NCI-H187 (cell line): ENCODE measurements around the gene SELENOT.
"Not testable (repeated sequence)": the region's sequence is repeated elsewhere in the genome, so short reads cannot be mapped to it uniquely, and the experiment has no call there.

Source experiments
- DNase-seq, 2 experiments: peaks; one replicate each; lab custom pipeline; 2025; lab: John Stamatoyannopoulos, UW

SELENOT gene

DNA sequence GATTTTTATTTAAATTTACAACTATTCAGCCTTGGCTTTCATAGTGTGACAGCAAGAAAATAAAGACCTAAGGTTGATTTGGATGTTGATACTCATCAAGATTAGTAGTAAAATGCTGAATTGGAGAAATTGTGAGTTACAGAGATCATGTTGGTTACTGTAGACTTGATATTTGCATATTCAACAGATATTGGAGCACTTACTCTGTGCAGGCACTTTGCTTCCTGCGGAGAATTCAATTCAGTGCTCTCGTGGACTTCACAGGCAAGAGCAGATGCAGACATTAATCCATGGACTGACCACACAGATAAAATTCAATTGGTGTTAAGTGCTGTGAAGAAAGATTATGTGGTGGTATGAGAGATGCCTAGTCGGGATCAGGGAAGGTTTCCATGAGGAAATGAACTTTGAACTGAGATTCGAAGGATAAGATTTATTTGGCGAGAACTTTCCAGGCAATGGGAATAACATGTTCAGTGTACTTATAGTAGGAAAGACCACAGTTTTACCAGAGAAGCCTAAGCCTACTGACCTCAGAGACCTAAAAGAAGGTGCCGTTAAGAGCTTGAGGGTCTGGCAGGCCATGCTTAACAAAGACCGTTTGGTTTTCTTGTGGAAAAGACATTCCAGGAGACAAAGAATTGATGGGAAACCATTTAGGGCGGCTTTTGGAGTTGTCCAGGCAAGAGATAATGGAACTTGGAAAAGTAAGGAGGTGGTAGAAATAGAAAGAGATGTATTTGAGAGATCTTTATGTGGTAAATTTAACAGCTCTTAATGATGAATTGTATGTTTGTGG lies 4.3 kb downstream of the SELENOT start:
- no peak for DNase-seq

GRCh38 chr3:150609988-150610387 lies 6.9 kb downstream of the SELENOT start:
- DNase-seq: no peak

GRCh38 chr3:150610785-150611184 lies 7.7 kb downstream of the SELENOT start:
- no peak for DNase-seq

DNA sequence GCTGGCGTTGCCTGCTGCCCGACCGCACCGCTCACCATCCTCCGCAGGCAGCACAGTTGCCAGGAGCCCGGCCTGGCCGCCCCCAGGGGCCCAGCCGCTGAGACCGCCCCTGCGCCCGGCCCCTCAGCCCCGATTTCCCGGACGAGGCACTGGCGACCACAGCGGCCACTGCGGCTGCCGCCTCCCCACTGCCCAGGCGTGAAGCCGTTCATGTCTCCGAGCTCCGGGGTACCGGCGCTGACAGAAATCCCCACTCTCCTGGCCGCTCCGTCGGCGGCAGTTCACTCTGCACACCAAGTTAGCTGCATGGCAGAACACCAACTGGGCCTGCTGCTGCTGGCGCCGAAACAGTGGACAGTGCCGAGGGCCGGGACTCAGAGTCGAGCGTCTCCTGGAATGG lies 8.5 kb downstream of the SELENOT start:
- DNase-seq: no peak

GRCh38 chr3:150612494-150612893 lies 9.4 kb downstream of the SELENOT start:
- DNase-seq: no peak

DNA sequence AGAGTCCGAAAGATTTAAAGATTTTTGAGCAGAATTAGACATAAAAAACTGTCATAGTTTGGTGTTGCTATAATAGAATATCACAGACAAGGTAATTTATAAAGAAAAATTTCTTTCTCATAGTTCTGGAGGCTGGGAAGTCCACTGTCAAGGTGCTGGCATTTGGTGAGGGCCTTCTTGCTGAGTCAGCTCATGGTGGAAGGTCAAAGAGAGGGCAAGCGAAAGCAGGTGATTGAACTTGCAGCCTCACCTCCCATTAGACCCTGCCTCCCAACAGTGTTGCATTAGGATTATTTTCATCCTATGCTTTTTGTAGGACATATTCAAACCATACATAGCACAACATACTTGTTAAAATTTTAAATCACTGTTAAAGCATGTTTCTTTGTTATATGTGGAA lies 9.9 kb downstream of the SELENOT start:
- DNase-seq: no peak

GRCh38 chr3:150613709-150614480 lies 10.8 kb downstream of the SELENOT start:
- DNase-seq: no peak

DNA sequence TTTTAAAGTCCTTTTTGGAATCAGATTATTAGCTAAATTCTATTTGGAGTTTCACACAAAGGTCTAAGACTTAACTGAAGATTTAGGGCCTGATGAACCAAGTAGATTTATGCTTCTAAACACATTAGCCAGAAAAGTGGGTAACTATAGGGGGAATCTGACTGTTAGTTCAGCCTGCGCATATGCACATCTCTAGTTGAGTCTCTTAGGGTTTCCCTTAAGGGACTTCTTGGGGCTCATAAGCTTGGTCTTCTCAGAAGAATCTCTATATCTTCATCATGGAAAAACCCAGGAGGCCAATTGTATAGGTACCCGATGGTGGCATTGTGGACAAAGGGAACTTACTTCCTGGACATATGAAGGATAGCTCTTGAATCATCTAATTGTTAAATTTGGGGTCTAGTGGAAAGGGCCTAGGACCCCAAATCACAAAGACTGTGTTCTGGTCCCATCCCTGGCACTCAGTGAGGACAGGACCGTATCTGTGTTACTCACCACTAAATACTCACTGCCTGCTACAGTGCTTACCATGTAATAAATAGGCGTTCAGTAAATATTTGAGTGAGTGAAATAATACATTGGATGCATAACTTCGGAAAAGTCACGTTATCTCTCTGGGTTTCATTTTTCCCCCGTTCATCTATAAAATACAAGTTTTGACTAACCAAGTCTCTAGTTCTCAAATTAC lies 17.0 kb downstream of the SELENOT start:
- DNase-seq: no peak

DNA sequence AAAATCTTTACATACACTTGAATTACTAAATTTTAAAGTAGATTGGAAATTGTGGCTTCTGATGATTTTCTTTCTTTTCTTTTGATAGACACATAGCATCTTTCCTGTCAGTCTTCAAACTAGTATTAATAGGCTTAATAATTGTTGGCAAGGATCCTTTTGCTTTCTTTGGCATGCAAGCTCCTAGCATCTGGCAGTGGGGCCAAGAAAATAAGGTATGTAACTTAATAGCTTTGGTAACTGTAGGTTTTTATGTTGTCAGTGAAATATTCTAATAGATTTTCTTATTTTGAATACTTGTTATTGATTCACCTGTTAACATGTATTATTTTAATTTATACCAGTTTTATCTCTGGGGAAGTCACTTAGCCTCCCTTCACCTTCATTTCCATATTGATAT lies 19.8 kb downstream of the SELENOT start:
- not testable (repeated sequence) for DNase-seq

DNA sequence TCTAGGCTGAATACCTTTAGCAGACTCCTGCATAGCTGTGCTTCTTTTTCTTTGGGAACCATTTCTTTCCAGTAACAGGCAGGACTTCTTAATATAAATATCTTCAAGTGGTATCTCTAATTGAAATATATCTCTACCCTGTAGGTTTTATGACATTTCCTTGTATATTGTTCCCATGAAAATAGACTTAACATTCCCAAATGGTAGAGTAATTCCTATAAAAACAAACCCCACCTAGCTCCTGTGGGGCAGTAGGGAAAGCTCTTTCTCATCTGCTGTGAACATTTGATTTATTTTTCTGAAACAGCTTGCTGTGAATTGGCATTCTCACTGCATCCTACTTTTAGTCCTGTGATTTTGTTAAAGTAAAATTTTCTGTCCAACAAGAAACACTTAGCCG lies 20.8 kb downstream of the SELENOT start:
- DNase-seq: no peak

DNA sequence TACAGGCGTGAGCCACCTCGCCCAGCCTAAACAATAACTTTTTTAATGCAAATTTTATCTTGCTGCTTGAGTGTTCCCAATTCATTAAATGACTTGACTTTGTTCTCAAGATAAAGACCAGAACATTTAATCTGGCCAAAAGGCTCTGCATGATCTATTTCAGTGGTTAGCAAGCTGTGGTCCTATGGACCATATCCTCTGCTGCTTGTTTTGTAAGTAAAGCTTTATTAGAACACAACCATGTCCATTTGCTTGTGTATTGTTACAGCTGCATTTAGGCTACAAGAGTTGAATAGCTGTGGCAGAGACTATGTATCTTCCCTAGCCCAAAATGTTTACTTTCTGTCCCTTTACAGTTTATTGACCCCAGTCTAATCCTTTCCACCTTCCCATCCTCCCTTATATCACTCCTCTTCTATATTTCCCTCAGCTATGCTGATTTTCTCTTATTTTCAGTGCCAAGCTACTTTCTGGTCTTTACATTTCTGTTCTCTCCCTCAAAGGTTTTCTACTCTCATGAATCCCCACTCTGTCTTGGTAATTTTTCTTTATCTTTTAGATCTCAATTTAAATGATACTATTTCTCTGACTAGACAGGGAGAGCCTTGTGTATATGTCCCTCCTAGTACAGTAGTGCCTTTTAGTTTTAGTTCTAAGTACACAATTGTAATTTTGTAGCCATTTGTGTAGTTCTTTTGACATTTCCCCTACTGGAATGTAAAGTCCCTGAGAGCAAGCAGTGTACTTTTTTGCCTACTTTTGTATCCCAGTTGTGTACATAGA lies 23.2 kb downstream of the SELENOT start:
- no peak for DNase-seq

DNA sequence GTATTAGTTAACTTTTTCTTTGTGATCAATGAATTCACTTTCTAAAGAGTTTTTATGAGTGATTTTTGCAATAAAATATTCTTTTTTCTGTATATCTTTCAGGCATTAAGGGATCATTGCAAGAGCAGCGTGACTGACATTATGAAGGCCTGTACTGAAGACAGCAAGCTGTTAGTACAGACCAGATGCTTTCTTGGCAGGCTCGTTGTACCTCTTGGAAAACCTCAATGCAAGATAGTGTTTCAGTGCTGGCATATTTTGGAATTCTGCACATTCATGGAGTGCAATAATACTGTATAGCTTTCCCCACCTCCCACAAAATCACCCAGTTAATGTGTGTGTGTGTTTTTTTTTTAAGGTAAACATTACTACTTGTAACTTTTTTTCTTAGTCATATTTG lies 24.4 kb downstream of the SELENOT start:
- no peak for DNase-seq

DNA sequence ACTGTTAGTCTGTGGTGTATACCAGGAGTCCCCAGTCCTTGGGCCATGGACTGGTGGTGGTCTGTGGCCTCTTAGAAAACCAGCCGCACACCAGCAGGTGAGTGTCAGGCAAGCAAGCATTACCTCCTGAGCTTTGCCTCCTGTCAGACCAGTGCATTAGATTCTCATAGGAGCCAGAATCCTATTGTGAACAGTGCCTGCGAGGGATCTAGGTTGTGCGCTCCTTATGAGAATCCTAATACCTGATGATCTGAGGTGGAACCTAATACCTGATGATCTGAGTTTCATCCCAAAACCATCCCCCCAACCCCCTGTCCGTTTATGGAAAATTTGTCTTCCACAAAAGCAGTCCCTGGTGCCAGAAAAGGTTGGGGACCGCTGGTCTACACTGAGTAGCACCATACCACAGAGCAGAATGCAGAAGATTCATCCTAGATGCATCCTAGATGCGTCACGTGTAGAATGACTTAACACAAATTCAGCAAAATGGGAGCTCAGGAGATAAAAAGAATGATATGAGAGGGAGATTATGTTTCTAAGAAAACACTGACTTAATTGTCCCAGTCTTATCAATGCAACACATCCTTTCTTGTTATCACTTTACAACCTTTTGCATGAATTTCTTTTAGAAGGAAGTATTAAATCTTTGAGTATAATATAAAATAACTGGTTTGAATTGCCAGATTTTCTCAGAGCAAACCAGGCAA lies 28.5 kb downstream of the SELENOT start:
- DNase-seq: no peak

DNA sequence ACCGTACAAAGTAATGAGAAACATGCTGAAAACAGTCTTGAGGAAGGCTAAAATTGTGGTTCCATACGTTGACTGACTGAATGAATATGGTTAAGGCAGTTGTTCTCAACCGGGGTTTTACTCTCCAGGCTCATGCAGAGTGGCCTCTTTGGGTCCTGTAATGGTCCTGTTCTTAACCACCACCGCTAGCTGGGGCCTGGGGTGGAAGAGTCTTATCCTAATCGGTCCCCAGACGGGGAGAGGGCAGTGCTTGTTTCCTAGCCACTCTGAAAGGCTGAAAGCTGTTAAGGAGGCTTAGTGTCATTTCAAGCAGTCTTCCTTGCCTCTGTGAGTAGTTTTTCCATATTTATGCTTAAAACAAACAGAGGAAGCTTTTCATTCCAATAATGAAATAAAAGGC lies 32.0 kb downstream of the SELENOT start:
- DNase-seq: no peak

GRCh38 chr3:150635526-150635925 lies 32.4 kb downstream of the SELENOT start:
- no peak for DNase-seq

- DNase-seq: no peak
Observed at GRCh38 chr3:150636258-150636657, 33.1 kb downstream of the SELENOT start.

- DNase-seq: no peak
Observed at GRCh38 chr3:150639262-150639661, 36.1 kb downstream of the SELENOT start.

DNA sequence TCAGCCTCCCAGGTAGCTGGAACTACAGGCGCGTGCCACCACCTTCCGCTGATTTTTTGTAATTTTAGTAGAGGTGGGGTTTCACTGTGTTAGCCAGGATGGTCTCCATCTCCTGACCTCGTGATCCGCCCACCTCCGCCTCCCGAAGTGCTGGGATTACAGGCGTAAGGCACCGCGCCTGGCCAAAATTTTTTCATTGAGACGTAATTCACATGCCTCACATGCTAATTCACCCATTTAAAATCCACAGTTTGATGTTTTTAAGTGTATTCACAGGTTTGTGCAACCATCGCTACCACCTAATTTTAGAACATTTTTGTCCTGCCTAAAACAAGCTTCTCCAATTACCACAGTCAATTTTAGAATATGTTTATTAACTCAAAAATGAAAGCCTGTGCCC lies 37.1 kb downstream of the SELENOT start:
- DNase-seq: no peak

- no peak for DNase-seq
Observed at GRCh38 chr3:150653110-150653561, 50.0 kb downstream of the SELENOT start.

- DNase-seq: no peak
Observed at GRCh38 chr3:150656316-150656715, 53.2 kb downstream of the SELENOT start.
